Measurements from ENCODE around the gene MEIS2.
"Not testable (repeated sequence)": the region's sequence is repeated elsewhere in the genome, so short reads cannot be mapped to it uniquely, and the experiment has no call there.

MEIS2 gene

GRCh38 chr15:37008205-37008604, 92.1 kb downstream of the MEIS2 start:
- no peak for DNase-seq (ENCODE audit: low read depth)

- no peak for DNase-seq (ENCODE audit: low read depth)
These were observed 93.0 kb downstream of the MEIS2 start for GRCh38 chr15:37007301-37007700.

GRCh38 chr15:37004981-37005735, 95.2 kb downstream of the MEIS2 start:
- no peak for DNase-seq (ENCODE audit: low read depth)

GRCh38 chr15:37004373-37004869, 95.9 kb downstream of the MEIS2 start:
- no peak for DNase-seq (ENCODE audit: low read depth)

- DNase-seq (ENCODE audit: low read depth): no peak
These were observed 98.2 kb downstream of the MEIS2 start for GRCh38 chr15:37002041-37002672.

GRCh38 chr15:37001417-37001816, 98.9 kb downstream of the MEIS2 start:
- DNase-seq (ENCODE audit: low read depth): no peak

GRCh38 chr15:36999778-37000177, 100.6 kb downstream of the MEIS2 start:
- DNase-seq (ENCODE audit: low read depth): no peak

- DNase-seq (ENCODE audit: low read depth): no peak
These were observed 103.7 kb downstream of the MEIS2 start for GRCh38 chr15:36996538-36997181.

GRCh38 chr15:36996121-36996520, 104.2 kb downstream of the MEIS2 start:
- no peak for DNase-seq (ENCODE audit: low read depth)

GRCh38 chr15:36994790-36995189, 105.6 kb downstream of the MEIS2 start:
- DNase-seq (ENCODE audit: low read depth): no peak

GRCh38 chr15:36992454-36992853, 107.9 kb downstream of the MEIS2 start:
- no peak for DNase-seq (ENCODE audit: low read depth)

GRCh38 chr15:36988947-36989346, 111.4 kb downstream of the MEIS2 start:
- DNase-seq (ENCODE audit: low read depth): no peak

GRCh38 chr15:36982430-36982829, 117.9 kb downstream of the MEIS2 start:
- DNase-seq (ENCODE audit: low read depth): no peak

GRCh38 chr15:36980281-36980680, 120.1 kb downstream of the MEIS2 start:
- not testable (repeated sequence) for DNase-seq (ENCODE audit: low read depth)

GRCh38 chr15:36978625-36979024, 121.7 kb downstream of the MEIS2 start:
- no peak for DNase-seq (ENCODE audit: low read depth)

- no peak for DNase-seq (ENCODE audit: low read depth)
These were observed 122.2 kb downstream of the MEIS2 start for GRCh38 chr15:36978126-36978525.

GRCh38 chr15:36977659-36978058, 122.7 kb downstream of the MEIS2 start:
- DNase-seq (ENCODE audit: low read depth): no peak

- DNase-seq (ENCODE audit: low read depth): no peak
These were observed 127.6 kb downstream of the MEIS2 start for GRCh38 chr15:36972704-36973103.

GRCh38 chr15:36970522-36970921, 129.8 kb downstream of the MEIS2 start:
- DNase-seq (ENCODE audit: low read depth): no peak

- DNase-seq (ENCODE audit: low read depth): no peak
These were observed 132.4 kb downstream of the MEIS2 start for GRCh38 chr15:36967929-36968328.

- DNase-seq (ENCODE audit: low read depth): no peak
These were observed 133.6 kb downstream of the MEIS2 start for GRCh38 chr15:36966708-36967107.

- no peak for DNase-seq (ENCODE audit: low read depth)
These were observed 134.6 kb downstream of the MEIS2 start for GRCh38 chr15:36965570-36966342.

Measured in stimulated activated CD8-positive, alpha-beta memory T cell treated with anti-CD3 and anti-CD28 coated beads, Interleukin-7, amount 100 ng/mL, for 24 hours (primary cell).